ENCODE results near the gene ATG7.
A peak's percentile ranks its signal among the peaks of the same experiment; 100 is the strongest.

Gene ATG7

DNA sequence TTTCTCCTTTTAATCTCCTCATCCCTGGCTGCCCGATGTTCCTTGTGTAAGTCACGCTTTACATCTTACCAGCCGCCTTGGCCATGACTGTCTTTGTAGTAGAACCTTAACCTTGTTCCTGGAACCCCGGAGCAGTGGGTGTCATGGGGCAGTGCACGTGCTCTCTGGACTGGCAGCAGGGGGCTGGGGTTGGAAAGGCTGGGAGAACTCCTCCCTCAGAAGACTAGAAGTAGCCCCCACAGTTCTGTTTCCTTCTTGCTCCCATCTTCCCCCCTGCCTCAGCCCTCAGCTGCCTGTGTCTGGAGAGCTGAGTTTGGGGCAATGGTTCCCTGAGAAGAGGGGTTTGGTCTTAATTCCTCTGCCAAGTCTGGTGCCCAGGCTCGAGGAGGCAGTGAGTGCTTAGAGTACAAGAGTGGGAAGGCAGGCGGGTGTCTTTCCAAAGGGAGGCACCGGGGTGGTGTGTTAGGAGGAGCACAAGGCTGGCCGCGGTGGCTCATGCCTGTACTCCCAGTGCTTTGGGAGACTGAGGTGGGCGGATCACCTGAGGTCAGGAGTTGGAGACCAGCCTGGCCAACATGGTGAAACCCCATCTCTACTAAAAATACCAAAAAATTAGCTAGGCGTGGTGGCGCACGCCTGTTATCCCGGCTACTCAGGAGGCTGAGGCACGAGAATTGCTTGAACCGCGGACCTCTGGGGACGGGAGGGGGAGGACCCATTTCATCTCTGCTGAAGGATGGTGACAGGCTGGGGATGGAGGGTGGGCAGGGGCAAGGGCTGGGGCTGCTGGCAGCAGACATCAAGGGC, 271.1 kb downstream of the ATG7 start:
- DNase-seq, result no peak

GRCh38 chr3:11543948-11544387, 271.8 kb downstream of the ATG7 start:
- DNase-seq, result no peak

GRCh38 chr3:11544412-11545181, 272.4 kb downstream of the ATG7 start:
- DNase-seq, result no peak

GRCh38 chr3:11545186-11545851, 273.1 kb downstream of the ATG7 start:
- no peak for DNase-seq

- no peak for DNase-seq
These were observed 274.6 kb downstream of the ATG7 start for GRCh38 chr3:11546657-11547302.

DNA sequence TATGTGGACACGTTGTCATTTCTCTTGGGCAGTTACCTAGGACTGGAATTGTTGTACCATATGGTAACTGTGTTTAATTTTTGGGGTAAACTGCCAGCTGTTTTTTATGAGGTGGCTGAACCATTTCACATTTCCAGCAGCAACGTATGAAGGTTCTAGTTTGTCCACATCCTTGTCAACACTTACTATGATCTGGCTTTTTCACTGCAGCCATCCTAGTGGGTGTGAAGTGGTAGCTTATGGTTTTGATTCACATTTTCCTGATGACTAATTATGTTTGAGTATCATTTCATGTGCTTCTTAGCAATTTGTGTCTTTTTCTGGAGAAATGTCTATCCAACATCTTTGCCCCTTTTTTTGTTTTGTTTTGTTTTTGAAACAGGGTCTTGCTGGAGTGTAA, 275.3 kb downstream of the ATG7 start:
- no peak for DNase-seq

- peak; percentile 36 to 78 for DNase-seq
These were observed 276.5 kb downstream of the ATG7 start for GRCh38 chr3:11548721-11549131.

GRCh38 chr3:11549580-11550140, 277.5 kb downstream of the ATG7 start:
- DNase-seq, result no peak

- no peak for DNase-seq
These were observed 278.8 kb downstream of the ATG7 start for GRCh38 chr3:11551036-11551435.

- no peak for DNase-seq
These were observed 280.4 kb downstream of the ATG7 start for GRCh38 chr3:11552289-11553264.

DNA sequence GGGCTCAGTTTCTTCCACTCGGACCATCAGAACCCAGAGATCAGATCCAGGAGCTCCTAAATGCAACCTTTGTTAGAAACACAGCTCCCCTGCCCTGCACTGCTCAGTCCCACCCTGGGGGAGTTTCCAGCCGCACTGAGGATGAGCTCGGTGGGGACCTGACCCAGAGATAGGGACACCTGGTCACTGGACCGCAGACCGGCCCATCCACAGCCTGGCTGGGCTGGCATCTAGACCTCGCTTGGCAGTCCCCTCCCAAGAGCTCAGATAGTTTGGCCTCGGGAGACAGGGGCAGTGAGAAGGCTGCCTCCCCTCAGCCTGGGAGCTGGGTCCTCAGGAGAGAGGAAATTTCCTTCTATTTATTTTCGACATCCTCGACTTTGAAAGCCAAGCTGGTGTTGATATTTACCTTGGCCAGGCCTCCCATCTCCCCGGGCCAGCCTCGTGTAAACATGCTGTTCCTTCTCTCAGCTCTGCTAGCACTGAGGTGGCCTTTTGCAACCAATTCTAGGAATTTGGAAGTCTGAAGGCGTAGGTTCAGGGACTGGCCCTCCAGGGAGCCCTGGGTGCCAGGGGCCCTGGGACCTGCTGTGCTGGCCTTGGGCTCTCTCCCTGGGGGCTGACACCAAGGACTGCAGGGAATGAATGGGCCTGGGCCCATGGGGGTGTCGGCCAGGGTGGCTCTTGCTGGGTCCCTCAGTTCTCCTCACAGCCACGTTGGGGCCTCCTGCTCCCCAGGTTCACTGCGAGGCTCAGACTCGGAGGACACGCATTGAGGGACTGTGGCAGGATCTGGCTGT, 281.4 kb downstream of the ATG7 start:
- DNase-seq, result no peak

DNA sequence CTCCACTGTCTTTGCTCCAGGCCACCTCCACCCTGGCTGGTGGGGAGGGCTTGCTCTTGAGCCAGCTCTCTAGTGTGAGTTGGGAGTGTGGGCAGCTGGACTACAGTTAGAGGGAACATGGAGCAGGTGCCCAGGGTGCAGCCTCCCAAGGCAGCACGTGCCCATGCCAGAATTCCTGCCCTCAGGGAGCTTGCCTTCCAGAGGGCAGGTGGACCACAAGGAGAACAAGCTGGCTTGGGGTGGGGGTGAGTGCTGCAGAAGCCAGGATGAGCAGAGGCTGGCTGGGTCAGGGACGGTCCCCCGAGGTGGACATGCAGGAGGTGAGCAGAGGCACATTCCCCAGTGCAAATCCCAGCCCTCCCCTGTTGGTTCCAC, 282.0 kb downstream of the ATG7 start:
- DNase-seq, result no peak

DNA sequence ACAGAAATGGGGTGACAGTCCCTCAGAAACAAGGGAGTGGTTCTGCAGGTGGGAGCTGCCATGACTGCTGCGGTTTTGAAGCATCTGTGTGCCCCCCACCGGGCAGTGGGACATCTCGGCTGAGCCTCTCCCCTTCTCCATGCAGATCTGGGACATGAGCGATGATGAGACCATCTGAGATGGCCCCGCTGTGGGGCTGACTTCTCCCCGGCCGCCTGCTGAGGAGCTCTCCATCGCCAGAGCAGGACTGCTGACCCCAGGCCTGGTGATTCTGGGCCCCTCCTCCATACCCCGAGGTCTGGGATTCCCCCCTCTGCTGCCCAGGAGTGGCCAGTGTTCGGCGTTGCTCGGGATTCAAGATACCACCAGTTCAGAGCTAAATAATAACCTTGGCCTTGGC, 282.5 kb downstream of the ATG7 start:
- no peak for DNase-seq

GRCh38 chr3:11555211-11555782, 283.1 kb downstream of the ATG7 start:
- no peak for DNase-seq

- no peak for DNase-seq
These were observed 283.9 kb downstream of the ATG7 start for GRCh38 chr3:11555881-11556633.

GRCh38 chr3:11556851-11557644, 284.9 kb downstream of the ATG7 start:
- no peak for DNase-seq

DNA sequence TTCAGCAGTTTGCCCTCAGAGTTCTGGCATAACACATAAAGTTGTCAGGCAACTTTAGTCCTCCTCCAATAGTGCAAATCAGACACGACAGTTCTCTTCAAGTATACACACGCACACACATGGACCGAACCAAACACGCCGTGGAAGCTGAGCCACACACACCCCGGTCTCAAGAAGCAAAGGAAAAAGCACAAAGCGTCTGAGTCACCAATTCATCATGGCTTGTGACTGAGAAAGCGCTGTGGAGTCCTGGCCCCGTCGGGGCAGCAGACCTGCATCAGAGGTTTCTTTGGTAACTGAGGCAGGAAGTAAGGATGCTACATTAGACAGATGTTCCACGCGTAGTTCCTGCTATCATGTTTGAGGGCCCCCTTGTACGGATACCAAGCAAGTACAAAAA, 285.8 kb downstream of the ATG7 start:
- DNase-seq, result no peak

DNA sequence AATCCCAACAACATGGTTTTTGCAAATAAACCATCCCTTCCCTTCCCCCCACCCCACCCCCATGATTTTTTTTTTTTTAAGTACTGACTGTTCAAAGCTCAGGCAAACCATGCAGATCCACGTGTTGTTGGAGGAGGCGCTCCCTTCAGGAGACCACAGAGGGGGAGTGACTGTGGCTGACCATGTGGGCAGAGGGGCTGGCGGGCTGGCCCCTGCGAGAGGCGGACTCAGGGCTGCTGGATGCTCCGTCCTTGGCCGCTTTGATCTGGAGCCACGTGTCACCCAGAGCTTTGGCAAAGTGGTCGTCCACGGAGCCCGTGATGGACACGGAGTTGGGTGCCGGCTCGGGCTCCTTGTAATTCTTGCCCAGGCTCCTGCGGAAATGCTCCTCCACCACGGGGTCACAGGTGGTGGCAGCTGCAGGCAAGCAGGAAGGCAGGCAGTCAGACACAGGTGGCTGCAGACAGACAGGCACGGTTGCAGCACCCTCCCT, 286.3 kb downstream of the ATG7 start:
- DNase-seq, result no peak

Data from SW 1271 (cell line).